Loucy (cell line): Measurements from ENCODE around the gene PBX4.

ENCODE experiments used
- EZH2phosphoT487 ChIP-seq: fragments of 200-600 bp; IDR thresholded peaks from 2 replicates; pipeline ENCODE4 v1.6.1; 2018; ENCODE audit warnings: antibody characterized with exemption, mild to moderate bottlenecking, moderate library complexity, borderline replicate concordance
- TF ChIP-seq, protein P1 (sequence below): fragments of 200-600 bp; sonication (generic); conservative IDR thresholded peaks from 2 replicates; pipeline ENCODE4 v1.5.1; 2014; ENCODE audit warnings: mild to moderate bottlenecking, antibody characterized with exemption, low read length

DNA sequence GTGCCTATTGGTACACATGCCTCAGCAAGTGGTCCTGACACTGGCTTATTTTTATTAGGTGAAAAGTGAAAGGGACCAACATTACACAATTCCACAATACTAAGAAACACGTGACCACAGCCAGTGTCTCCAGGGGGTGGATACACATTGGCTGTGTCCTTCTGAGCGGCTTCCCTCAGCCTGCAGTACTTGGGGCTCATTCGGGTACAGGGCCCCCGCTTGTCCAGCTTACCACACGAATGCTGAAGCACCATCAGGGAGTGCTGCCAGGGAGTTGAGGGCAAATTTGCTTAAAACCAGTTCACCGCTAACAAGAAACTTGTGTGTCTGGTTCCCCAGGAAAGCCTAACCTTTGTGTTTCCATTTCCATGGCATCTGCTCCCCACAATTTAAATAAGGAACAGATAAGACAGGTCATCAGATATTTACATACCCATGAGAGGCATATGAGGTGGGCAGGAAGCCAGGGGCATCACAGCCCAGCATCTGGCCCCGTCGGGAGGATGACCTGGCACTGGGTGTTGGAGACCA is 23.3 kb downstream of the PBX4 start:
- TF ChIP-seq, protein P1, sequence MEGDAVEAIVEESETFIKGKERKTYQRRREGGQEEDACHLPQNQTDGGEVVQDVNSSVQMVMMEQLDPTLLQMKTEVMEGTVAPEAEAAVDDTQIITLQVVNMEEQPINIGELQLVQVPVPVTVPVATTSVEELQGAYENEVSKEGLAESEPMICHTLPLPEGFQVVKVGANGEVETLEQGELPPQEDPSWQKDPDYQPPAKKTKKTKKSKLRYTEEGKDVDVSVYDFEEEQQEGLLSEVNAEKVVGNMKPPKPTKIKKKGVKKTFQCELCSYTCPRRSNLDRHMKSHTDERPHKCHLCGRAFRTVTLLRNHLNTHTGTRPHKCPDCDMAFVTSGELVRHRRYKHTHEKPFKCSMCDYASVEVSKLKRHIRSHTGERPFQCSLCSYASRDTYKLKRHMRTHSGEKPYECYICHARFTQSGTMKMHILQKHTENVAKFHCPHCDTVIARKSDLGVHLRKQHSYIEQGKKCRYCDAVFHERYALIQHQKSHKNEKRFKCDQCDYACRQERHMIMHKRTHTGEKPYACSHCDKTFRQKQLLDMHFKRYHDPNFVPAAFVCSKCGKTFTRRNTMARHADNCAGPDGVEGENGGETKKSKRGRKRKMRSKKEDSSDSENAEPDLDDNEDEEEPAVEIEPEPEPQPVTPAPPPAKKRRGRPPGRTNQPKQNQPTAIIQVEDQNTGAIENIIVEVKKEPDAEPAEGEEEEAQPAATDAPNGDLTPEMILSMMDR = no peak
- no peak for TF ChIP-seq EZH2phosphoT487
